GM18873 (cell line): ENCODE measurements around the gene RAB44.

Experiments
- ATAC-seq: cut with Tn5 transposase; IDR thresholded peaks from one replicate; pipeline ENCODE4 v1.9.1; 2021; ENCODE audit warnings: mild to moderate bottlenecking, moderate library complexity, moderate number of reproducible peaks; ENCODE audit not compliant: unreplicated experiment, low FRiP score

The RAB44 gene

DNA sequence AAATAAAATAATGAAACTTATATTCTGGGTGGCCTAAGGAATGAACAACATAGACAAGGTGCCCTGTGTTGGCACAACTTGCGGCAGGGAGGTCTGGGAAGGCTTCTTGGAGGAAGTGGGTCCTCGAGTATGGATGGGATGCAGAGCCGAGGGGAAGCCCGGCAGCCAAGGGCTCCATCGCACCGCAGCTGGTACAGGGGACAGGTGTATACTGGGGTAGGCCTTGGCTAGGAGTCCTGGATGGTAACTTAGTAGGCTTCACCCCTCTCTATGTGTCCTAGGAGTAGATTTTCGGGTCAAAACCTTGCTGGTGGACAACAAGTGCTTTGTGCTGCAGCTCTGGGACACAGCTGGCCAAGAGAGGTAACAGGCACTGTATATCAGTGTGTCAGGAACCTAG, 28.0 kb downstream of the RAB44 start:
- no peak for ATAC-seq

DNA sequence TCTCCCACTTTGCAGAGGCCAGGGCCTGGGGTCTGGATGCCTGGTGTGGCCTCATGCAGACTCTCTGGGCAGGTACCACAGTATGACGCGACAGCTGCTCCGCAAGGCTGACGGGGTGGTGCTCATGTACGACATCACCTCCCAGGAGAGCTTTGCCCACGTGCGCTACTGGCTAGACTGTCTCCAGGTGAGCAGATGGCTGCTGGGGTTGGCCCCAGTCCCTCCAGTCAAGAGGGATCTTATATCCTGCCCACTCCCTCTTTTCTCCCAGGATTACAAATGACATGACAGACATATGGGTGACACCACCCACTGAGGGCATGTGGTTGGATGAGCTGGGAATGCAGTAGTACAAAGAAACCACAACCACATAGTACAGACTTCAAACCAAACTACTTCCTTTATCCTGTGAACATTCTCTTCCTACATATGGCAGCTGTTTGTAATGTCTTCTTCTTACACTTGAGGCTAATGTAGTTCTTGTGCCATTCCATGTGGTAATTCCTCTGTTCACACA, 29.9 kb downstream of the RAB44 start:
- no peak for ATAC-seq

DNA sequence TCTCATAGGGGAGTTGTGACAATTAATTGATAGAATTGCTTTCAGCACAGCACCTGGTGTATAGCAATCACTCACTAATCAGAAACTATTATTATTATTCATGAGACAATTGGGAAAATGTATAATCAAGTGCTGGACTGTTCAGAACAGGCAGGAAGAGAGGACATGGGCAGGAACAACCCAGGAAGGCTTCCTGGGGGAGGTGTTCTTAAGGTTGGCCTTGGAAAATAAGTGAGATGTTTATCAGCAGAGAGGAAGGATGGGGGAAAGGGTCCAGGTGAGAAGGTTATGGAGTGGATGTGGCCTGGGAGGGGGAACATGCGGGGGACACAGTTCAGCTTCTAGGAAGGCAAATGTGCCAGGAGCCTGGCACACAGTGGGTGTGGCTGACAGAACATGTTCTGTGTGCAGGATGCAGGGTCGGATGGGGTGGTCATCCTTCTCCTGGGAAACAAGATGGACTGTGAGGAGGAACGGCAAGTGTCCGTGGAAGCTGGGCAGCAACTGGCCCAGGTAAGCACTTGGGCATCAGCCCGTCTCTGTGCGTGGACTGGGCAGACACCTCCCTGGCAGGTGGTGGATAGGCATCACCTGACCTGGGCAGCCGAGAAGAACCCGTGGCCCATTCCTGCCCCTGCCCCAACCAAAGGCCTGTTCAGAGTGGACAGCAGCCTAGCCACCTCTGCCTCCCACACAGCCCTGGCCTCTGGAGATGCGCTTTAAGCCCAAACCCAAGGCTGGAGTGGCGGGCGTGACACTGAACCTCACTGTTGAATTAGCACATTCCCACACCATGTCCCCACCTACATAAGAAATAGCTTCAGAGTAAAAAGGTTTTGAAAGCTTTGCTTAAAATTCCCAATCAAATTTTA, 30.9 kb downstream of the RAB44 start:
- no peak for ATAC-seq

DNA sequence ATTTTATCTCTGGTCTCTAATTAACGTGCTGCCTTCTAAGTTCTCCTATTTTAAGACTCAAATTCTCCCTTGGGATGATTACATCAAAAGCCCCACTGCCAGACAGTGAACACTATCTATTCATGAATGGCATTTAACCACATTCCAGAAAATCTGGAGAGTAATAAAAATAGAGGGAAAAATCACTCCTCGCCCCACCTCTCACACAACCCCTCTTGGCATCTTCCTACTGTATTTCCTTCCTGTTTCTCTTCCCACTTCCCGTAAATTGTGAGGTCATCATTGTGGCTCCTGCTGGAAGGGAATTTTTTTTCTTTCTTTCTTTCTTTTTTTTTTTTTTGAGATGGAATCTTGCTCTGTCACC, 31.5 kb downstream of the RAB44 start:
- no peak for ATAC-seq

DNA sequence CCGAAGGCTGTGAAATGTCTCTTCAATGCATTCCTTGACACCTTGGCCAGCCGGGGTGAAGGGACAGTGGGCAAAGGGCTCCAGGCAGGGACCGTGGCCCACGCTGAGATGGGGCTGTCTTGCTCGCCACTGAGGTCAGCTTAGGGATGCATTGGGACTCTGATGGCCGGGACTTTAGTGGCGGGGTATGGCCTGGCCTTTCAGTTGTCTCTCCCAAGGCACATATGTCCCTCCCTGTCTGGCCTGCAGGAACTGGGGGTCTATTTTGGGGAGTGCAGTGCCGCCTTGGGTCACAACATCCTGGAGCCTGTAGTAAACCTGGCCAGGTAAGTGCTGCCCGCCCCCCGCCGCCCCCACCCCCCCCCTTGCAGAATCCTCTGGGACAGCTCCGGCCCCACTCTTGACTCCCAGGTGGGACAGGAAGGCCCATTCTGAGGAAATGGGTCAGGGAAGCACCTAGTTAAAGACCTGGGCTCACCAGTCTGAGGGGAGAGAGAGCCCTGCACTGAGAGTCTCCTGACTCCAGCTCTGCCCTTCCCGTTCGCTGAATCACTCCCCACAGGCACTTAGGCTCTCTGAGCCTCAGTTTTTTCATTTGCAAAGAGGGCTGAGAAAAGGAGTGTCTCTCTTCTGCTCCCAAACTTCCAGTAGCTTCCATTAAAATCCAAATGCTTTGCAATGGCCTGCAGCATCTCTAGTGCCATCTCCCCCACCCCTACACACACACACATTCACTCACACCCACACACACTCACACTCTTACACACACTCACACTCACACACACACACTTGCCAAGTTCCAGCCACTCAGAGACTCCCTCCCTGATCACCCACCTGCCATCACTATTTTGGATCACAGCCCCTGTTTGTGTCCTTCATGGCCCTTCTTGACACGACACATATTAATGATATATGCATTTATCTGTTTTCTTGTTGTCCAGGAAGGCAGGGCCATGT, 33.1 kb downstream of the RAB44 start:
- ATAC-seq: no peak

DNA sequence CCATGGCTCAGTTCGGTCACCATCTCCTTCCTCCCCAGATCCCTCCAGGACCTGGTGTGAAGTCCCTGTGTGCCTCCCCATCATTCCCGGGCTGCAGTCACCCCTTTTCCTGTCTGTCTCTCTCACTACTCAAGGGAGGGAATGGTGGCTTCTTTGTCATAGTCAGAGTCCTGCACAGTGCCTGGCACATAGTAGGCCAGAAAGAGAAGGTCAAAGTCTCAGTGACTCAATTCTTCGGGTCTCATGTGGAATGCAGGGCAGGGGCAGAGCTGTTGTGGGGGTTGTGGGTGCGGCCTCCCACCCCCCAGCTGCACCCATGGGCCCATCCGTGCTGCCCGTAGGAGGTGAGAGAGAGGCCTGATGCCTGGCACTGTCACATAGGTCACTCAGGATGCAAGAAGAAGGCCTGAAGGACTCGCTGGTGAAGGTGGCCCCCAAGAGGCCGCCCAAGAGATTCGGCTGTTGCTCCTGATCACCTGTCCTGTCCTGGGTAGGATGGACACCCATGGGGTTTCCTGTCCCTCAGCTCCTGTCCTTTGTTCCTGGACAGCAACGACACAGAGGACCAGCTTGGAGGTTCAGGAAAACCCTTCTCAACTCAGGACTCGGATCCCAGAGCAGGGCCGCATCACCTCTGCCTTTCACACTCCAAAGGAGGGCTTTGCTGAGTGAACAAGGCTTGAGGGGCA, 34.1 kb downstream of the RAB44 start:
- ATAC-seq: no peak

GRCh38 chr6:36733300-36733699, 35.7 kb downstream of the RAB44 start:
- no peak for ATAC-seq

GRCh38 chr6:36734486-36735060, 36.9 kb downstream of the RAB44 start:
- no peak for ATAC-seq

DNA sequence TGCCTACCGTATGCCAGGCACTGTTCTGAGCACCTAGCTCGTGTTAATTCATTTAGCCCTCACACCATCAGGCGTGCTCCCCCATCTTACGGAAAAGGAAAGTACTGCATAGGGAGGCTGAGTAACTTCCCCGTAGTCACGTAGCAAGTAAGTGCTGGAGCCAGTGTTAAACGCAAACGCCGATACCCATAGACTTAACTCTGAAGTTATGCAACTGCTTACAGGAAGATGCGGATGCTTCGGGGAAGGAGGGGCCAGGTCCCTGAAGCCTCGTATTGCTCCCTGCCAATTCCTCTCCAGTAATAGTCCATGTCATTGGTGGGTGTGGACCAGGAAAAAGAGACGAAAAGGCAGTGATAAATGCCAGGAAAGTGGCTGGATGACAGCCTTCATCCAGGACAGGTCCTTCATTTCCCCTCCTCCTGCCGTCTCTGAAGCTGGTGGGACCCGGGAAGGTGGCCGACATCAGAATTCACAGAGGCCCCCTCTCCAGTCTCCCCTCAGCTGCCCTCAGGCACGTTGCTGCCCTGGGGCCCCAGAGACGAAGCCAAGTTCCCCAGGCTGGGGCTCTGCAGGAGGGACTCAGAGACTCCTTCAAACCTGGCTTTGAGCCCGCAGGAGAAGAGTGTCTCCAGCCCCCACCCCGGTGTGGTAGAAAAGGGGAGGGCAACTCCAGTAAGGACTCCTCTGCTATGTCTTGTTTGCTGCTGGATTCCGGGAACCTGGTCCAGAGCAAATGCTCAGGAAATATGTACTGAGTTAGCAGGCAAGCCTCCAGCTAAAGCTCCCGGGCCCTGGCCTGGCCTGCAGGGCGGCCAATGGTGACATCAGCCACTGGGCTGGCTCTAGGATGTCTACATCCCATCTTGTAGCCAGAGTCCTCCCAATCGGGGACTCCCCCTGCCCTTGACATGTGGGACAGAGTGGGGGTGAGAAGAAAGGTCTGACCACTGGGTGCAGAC, 37.8 kb downstream of the RAB44 start:
- ATAC-seq: no peak

- no peak for ATAC-seq
Observed at GRCh38 chr6:36737043-36737785, 39.6 kb downstream of the RAB44 start.

GRCh38 chr6:36738108-36738507, 40.5 kb downstream of the RAB44 start:
- ATAC-seq: no peak

DNA sequence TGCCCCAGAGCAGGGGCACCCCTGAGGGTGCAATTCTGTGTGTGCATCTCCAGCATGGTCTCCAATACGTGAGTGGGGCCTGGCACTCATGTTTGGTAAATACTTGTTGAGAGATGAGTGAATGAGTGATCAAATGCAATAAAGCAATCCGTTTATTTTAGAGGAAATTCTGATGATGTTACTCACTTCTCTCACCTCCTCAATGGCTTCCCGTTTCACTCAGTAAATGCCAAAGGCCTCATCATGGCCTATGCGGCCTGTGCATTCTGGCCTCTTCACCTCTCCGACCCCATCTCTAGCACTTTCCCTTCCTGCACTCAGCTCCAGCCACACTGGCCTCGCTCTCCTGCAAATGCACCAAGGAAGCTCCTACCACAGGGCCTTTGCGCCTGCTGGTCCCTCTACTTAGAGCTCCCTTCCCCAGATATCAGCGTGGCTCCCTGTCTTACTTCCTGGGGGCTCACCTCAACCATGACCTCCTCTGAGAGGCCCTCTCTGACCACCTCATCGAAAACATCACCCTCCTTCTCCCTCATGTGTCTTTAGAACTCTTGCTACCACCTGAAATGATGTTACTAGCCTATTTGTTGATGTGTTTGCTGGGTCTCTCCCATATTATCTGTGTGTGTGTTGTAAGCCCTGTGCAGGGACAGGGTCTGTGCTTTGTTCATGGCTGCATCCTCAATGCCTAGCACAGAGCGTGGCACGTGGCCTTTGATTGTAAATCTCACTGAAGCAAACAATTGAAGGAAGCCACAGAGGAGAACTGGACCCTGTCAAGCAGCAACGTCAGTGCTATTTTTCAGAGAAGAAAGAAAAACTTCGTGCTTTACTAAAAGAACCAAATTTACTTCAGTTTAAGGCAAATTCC, 42.6 kb downstream of the RAB44 start:
- ATAC-seq: no peak

- ATAC-seq: no peak
Observed at GRCh38 chr6:36740818-36741179, 43.2 kb downstream of the RAB44 start.

DNA sequence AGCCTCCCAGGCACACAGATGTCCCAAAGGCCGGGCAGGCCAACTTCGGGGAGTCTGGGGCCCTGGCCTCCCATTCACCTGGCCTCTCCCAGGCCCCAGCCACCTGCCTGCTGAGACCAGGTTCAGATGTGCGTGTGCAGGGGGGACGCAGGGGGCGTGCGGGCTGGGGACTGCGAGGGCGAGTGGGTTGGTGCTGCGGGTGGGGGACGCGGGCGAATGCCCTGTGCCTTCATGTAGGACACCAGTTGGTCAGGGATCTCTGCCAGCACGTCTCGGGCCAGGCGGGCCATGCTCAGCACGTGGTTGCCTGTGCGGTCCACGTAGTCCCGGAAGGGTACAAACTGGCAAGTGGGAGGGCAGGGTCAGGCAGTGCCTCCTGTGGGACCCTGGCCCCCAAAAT, 44.5 kb downstream of the RAB44 start:
- no peak for ATAC-seq

DNA sequence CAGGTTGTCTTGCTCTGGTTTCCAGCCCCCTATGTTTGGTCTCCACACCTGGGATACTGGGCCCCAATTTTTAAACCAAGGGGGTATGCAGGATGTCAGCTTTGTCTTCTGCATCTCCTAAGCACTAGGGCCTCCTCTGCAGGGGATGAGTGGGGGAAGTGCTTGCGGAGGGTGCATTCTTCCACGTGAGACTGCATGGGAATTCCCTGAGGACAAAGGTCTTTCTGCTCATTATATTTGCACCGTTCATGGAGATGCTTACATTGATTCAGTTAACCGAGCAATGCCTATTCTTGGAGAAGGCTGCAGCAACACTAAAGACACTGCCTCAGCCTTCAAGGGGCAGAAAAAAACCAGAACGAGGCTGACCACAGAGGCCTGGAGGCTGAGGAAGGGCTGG, 45.4 kb downstream of the RAB44 start:
- ATAC-seq: no peak

- no peak for ATAC-seq
Observed at GRCh38 chr6:36743538-36744303, 46.1 kb downstream of the RAB44 start.

DNA sequence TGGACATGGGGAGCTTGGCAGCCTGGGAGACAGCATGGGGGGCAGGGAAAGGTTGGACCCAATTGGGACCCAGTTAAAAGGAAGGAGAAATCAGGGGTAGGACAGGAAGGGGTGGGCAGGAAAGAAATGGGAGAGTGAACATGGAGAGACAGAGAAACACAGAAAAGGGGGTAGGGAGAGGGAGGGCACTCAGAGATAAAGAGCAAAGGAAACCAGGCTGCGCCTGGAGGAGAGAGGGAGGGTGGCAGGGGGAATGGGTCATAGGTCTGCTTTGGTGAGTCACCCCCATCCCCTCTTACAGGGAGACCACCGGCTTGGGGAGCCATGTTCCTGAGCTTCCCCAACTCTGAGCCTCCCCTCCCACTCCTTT, 46.7 kb downstream of the RAB44 start:
- no peak for ATAC-seq
